GM21360 (cell line): ENCODE measurements around the gene MEF2C.
A peak's percentile ranks its signal among the peaks of the same experiment; 100 is the strongest.

ENCODE experiments used
- ATAC-seq: cut with Tn5 transposase; IDR thresholded peaks from one replicate; pipeline ENCODE4 v1.9.1; 2021; ENCODE audit warnings: mild to moderate bottlenecking, moderate library complexity; ENCODE audit not compliant: unreplicated experiment

Gene MEF2C

DNA sequence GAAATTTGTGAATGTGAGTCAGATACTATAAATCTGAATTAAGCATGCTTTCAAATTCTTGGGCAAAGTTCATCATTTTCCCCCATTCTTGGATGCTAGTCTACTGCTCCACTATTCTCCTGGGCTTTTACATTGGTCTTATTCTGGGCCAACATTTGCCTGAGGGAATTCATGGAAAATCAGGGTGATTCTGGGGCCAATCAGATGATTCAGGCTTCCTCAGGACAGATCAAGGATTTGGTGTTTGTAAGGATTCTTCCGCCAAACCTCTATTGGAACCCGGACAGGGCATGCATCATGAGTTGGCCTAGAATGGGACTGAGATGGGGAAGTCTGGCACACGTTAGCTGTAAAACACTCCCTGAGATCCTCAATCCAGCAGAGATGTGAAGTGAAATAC is 113.8 kb downstream of the MEF2C start:
- ATAC-seq, result no peak

DNA sequence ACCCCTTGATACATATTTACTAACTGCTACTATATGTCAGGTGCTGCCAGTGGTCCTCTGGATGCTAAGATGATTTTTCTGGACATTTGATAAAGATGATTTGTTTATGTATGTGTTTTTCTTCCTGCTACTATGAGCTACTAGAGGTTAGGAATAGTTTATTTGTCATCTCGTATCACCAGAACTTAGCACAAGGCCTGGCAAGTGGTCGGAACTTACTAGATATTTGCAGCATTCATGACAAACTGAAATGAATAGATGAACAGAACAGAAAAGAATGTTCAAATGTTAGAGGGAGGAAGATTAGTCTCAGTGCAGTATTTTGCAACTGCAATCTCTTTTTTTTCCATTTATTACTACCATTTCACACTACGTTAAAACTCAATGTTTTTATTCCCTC is 114.6 kb downstream of the MEF2C start:
- no peak for ATAC-seq

DNA sequence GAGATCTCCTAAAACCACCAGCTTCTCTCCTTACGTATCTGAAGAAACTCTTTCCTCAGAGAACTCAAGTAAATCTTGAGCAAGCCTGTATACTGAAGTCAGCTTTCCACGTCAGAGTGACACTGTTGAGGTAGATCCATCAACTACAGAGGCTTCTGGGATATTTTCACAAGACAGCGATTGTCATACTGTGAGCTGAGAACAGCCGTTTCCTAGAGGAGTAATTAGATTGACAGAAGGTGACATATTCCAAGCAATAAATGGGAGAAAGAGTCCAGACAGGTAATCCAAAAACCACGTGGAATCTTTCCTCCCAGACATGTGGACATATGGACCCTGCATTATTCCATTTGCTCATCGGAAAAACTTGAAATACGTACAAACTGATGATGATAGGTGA is 117.2 kb downstream of the MEF2C start:
- no peak for ATAC-seq

DNA sequence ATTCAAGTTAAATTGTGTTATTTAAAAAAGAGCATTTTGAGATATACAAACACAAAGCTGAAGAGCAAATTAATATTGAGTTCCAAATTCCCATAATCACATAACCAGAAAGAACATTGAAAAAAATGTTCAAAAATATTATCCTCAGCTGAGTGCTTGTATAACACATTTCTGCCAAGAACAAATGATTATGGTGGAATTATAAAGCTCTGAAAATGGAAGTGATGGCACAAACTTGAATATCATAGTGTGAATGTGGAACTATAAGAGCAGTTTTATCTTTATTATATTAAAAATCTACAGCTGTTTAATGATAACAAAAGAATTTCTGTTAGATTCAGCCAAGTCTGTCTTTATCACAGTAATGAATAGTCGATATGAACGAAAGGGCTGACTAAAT is 117.8 kb downstream of the MEF2C start:
- ATAC-seq, result no peak

DNA sequence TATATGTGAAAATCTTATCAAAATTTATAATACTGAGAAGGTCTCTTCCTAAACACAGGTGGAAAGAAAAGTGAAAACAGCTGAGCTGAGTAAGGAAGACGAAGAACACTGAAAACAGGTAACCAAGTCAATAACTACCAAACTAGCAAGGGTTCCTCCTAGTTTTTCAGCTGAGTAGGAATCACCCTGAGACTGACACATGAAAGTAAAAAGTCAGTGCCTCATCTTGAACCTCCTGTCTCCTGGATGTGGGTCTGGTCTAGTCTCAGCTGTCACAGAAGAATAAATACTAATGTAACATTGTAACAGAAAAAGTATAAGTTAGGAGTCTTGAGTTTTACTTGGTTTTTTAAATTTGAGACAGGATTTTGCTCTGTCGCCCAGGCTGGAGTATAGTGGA is 121.0 kb downstream of the MEF2C start:
- ATAC-seq, result no peak

DNA sequence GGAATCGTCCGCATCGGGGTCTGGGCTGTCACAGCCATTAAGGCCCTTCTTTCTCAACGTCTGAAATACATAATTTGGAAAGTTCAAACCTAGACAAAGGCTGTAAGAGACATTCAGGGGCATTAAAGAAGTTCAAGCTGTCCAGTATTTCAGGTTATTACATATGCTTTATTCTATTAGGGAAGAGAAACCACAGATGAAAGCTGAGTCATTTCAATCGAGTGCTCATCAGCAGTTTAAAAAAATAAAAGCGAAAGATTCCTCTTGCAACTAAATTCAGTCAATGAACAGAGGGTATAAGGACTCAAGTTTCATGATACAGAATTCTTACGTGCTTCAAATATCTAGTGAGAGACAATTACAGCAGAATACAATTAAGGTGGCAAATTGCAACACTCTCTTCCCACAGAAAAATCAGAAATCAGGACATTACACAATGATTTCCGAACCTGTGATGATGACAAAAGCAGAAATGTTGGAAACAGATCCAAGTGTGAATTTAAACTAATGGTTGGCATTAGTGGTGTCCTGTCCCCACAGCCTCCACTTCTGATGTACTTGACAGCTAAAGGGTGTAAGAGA is 121.6 kb downstream of the MEF2C start:
- peak; percentile 50 for ATAC-seq

DNA sequence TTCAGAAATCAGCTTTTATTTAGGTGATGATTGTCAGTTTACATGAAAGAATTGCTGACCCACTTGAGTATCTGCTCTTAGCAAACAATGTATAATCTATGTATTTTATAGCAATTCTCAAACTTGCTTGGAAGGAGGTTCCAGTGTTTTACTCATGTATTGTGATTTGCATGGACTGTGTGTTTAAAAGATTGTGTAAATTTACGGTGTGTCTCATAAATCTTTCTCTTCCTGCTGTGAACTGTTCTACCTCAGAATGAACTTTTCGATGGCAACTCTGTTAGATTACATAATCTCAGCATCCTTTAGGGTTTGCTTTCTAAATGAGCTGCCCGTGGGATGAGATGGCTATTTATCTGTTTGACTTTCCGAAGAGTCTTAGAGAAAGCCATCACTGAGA is 122.5 kb downstream of the MEF2C start:
- ATAC-seq, result no peak

DNA sequence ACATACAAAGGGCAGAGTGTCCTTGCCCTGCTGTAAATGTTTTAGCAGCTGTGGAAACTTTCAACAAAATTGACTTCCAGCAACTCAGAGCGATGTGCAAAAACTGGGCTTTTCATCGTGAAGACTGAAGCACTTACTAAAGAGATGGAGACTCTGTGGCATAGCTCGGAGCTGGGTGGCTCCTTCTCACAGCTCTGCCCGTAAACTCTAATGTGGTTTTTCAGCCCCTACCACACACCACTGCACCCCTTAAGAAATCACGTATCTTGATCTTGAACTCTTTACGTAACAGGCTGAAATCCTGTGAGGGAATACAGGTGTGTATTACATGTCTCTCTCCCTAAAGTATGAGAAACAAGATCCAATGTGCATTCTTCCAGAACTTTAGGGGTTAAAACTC is 124.4 kb downstream of the MEF2C start:
- ATAC-seq, result no peak

DNA sequence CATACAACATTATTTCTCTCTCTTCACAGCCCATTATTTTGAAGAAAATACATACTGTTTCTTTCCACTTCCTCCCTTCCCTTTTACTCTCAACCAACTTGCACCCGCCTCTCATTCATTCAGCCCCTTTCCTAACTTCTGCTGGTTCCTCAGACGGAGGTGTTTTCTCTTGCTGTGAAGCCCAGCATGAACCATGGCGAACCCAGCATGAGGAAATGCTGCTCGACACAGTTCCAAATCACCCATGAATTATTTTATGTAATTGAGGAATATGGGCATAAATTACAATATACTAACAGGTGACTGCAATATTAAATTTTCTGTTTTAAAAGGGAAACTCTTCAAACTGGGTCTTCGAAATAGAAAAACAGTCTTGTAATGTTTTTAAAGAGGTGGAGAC is 124.8 kb downstream of the MEF2C start:
- ATAC-seq, result no peak

DNA sequence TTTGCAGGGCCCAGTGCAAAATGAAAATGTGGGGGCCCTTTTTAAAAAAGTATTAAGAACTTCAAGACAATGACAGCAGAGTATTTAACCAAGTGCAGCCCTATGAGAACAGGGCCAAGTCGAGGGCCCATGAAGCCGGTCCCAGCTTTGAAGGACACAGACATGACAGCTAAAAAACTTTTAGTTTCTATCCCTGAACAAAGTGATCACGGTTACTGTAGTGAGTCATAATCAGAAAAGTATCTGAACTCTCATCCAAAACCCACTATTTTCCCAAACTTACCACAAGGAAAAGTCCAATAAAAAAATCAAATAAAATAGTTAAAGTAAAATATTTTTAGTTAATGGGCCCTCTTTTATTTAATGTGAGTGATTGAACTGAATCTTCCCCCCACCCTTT is 126.0 kb downstream of the MEF2C start:
- ATAC-seq, result no peak

DNA sequence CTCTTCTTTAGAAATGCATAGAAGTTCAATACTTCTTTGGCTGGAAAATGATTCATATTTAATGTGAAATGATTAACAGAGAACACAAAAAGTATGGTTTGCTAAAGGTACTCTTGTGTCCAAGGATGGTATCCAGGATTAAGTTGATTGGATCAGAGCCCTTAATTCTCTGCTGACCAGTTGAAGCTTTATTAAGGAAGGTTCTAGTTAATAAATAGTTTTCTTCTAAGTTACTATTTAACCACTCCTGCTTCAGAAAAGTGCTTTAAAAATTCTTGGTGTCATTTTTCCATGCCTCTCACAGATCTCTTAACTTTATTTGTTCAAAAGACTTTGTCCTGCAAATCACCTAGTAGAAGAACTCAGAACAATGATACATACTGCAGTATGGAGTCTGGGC is 134.3 kb downstream of the MEF2C start:
- ATAC-seq, result no peak

DNA sequence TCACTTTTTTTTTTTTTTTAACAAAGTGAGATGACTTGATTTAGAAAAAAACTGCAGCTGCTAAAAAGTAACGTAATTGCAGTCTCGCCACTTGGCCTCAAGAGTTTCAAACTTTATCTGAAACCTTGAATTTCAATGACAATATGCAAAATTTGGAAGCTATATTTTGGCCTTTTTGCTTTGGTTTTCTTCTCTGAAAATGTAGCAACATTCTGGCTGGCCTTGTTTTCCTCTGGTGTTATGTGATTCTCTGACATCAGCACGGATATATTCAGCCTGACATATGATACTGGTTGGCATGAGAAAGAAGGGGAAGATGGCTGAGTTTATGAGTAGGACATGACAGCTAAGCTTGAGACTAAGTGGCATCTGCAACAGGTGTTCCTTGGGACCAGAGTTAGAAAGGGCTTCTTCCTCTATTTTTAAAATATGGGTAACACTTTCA is 136.5 kb downstream of the MEF2C start:
- ATAC-seq, result peak; percentile 68

DNA sequence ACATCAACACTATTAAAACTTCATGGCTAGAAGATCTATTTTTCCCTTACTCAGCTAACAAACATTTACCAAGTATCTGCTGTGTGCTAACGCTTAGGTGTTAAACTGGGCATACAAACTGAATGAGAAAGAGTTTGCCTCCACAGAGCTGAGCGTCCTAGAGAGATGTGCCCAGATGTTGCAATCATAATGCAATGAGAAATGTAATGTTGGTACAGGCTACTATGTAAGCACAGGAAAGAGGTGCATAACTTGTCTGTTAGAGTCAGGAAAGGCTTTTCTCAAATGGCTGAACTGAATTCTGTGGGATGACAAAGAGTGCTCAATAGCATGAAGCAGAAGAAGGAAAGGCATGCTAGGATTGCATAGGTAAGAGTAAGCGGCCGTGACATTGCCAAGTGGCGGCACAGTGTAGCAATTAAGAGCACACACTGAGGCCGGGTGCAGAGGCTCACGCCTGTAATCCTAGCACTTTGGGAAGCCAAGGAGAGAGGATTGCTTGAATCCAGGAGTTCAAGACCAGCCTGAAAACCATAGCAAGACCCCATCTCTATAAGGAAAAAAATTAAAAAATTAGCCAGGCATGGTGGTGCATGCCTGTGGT is 137.8 kb downstream of the MEF2C start:
- ATAC-seq, result no peak

DNA sequence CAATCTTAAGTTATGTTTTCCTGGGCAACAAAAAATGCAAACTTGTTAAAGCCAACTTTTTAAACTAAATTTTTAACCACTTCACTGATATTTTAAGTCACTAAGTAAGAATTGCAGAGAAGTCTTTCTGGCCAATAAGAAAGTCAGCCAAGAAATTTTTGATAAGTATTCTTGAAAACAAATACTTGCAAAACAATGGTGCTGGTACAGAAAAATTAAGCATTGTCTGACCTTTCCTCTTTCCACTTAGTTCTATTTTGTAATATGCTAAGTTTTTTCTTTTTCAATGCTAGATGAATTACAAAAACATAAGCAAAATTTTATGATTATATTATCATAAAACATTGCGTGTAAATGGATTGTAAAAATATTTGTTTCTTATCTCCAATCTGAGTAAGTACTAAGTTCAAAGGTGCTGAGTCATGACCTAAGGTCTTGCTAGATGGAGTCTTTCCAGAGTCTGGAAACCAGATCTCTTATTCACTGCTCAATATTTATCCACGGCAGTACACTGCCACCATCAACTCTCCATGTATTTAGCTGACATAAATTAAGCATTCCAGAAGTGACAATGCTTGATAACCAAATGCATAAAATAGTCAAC is 139.7 kb downstream of the MEF2C start:
- ATAC-seq, result no peak

DNA sequence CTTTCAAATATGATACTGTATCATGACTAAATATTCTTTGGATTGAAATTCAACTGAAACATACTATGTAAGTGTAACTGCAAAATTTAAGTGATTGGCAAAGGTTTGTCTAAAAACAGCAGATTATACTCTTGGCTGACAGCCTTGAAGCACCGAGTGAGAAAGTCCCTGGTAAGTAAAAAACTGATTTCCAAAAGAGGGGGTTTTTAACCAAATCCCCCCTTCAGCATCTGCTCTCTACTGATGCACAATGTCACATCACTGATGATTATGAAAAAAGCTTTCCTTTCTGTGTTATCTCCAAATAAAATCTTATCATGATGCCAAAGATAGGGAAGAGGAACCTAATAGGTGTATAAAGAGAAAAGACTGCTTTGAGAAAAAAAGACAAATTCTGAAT is 141.0 kb downstream of the MEF2C start:
- ATAC-seq, result no peak

DNA sequence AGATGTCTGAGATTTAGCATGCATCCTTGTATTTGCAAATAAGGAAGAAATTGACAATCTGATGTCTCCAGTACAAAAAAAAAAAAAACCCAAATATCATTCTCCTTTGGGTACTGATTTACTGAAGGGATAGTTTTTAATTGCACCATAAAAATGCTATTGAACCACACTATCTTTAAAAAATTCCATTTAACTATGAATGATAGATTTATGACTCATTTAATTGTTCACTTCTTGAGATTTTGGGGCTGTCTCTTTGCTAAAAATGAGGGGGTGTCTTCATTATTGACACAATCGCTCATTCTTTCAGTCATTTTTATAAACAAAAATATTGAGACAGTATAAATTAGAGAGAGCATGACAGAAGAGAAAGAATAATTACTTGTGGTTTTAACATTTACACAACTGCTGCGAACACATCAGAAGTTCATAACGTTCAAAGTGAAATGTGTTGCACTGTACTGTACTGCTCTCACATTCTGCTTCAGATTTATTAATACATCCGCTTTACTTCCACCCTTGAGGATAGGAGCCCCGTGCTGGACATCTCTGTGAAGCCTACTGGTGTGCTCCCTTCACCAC is 142.3 kb downstream of the MEF2C start:
- ATAC-seq, result no peak

DNA sequence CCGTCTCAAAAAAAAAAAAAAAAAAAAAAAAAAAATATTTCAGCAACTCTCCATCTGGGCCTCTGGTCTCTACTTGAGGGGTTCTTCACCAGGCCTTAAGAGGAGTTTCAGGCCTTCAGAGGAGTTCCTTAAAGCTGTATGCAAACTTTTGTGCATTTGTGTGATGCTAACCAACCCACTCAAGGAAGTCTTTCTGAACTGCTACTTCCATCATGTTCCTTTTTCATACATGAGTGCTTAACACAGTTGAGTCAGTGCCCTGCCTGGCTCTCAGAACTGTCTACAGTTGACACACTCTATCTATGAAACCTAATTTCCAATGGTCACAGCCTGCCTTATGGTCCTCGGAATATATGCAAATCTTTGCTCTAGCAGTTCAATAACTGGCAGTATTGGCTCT is 146.5 kb downstream of the MEF2C start:
- peak; percentile 36 for ATAC-seq

DNA sequence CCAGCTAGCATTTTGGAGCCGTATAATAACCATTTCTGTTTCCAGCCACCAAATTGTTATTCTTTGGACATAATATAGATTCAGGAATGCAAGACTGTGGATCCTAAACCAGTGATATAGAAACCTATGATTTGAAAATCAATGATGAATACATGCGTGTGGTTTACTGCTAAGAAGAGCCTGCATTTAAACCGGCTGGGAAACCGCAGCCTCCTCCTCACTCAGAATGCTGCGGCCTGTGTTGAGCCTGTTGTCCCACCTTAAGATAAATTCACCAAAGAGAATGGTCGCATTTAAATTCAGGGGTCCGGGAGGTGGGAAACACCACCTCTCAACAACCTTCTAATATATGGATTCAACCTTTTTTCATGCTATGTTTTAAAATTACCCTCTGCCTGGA is 148.0 kb downstream of the MEF2C start:
- ATAC-seq, result no peak

DNA sequence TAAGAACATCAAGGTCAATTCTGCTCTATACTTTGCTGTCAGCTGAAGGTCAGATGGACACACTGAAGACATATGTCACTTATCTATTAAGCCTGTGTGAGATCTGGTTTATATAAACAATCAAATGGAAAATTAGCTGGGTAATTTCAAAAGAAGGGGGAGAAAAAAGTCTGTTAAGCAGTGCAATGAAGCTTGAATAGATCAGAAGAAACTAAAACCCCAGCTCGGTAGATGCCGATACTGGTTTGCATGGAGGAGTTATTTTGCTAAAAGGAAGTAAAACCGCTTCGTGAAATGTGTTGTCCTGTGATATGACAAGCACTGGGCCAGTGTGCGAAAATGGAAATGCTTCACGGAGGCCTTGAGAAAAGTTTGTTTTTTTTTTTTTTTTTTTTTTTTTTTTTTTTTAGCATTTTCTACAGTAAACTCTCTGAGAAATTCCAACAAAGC is 148.8 kb downstream of the MEF2C start:
- ATAC-seq, result peak; percentile 47

DNA sequence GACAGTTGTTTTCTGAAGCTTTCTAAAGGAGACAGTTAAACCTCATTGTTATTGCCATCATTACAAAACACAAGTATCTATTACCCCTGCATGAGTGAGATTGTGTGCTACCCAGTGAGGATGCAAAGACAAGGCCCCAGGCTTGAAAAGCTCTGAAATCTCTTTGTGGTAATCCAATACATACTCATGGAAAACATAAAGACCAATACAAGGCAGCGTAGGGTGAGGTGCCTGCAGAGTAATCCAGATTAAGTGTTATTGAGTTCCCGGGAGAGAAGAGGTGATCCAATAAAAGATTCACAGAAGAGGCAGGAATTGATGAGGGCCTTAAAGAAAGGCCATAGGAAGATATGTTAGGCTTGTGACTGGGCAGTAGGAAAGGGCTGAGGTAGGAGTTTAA is 150.1 kb downstream of the MEF2C start:
- no peak for ATAC-seq

DNA sequence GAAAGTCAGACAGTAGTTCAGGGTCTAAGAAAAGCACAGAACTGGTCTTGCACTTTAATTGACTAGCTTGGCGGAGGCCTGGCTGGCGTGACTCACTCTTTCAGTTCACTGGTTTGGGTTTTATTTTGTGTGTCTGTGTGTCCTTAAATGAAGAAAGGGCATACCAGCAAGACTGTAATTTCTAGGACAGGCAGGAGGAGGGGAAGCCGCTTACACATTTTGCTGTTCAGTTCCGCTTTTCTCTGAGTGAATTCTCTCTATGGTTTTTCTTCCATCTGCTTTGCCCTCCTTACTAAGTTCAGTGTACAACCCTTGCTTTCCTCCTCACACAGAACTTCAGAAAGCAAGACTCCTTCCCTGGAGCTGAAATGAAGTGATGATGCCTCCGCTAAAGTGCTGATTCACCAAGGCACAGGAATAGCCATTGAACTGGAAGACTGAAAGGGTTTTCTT is 150.8 kb downstream of the MEF2C start:
- ATAC-seq, result peak; percentile 40

DNA sequence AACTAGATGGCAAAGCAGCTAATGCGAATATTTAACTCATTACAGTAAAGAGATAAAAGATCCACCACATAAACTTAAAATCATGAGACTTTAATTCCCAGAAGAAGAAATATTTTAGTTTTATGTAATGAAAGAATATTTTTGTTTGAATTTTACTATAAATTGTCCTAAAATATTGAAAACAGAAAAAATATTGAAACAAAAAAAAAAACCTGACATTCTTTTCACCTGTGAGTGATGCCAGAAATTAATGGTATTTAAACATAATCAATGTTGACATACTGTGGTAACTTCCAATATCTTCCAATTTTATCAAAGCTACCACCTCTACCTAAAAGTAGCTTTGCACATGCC is 153.2 kb downstream of the MEF2C start:
- no peak for ATAC-seq
